Bone marrow (tissue), 2 donors: ENCODE data around the gene UTP4.

Source experiments
- DNase-seq, 2 donors: peaks; one replicate each; lab custom pipeline; 2025; lab: John Stamatoyannopoulos, UW

UTP4 gene

GRCh38 chr16:69132424-69133252 lies at the start of gene UTP4, which contains the start of gene CHTF8:
UTP4 (plus strand) TSS chr16:69132649; CDS start chr16:69133460, 811 bp downstream.
CHTF8 (minus strand) TSS chr16:69132588; CDS start chr16:69121458, 11,130 bp downstream.
- peak; percentile 54 to 83 for DNase-seq

GRCh38 chr16:69083306-69083941 lies 49.0 kb upstream of the UTP4 start:
- DNase-seq: no peak

- no peak for DNase-seq
Observed at GRCh38 chr16:69084289-69084688, 48.2 kb upstream of the UTP4 start.

- DNase-seq: no peak
Observed at GRCh38 chr16:69085032-69085695, 47.3 kb upstream of the UTP4 start.

- DNase-seq: no peak
Observed at GRCh38 chr16:69087161-69087581, 45.3 kb upstream of the UTP4 start.

- DNase-seq: no peak
Observed at GRCh38 chr16:69088684-69089083, 43.8 kb upstream of the UTP4 start.

- DNase-seq: no peak
Observed at GRCh38 chr16:69089091-69089910, 43.1 kb upstream of the UTP4 start.

DNA sequence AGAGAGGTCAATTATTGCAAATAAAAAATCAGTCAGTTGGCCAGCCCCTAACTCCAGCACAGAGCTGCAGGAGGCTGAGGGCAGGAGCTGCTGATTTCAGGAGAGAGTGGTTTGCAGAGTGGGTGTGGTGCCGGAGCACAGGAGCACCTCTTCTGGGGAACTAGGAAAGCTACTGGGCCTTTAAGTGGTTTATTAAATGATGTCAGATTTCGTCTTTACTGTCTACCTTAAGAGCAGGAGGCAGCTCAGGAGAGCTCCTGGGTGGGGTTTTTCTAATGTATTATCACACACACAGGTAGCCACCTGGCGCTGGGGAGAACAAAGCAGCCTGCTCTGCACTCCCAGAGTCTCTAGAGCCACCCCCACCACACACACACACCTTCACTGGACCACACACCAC lies 38.5 kb upstream of the UTP4 start:
- DNase-seq: no peak

DNA sequence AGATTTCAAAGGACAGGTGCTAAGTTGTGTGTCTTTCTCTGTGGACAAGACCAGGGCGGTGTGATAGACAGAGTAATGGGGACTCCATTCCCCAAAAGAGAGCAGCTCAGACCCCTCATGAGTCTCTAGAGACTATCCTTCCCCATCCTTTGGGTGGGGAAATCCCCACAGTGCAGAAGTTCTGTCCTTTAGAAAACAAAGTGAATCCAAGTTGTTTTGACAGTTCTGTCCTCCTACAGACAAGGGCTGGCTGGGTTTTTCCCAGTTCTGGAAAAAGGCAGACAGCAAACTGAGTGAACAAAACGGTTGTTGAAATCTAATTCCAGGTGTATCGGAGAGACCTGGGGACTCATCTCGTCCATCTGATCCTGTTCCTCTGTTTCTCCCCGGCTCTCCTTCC lies 37.9 kb upstream of the UTP4 start:
- DNase-seq: no peak

DNA sequence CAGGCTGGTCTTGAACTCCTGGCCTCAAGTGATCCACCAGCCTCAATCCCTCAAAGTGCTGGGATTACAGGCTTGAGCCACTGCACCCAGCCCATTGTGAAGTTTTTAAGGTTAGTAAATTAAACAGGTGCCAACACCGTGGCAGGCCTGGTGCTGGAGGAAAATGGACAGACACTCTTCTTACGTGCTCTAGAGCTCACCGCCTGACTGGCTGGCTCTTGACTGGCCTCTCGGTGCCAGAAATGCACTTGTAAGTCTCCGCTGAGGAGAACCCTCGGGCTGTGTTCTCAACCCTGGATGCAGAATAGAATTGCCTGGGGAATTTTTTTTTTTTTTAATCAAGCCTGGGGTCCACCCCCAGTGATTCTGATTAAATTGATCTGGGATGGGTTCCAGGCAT lies 37.3 kb upstream of the UTP4 start:
- DNase-seq: no peak

DNA sequence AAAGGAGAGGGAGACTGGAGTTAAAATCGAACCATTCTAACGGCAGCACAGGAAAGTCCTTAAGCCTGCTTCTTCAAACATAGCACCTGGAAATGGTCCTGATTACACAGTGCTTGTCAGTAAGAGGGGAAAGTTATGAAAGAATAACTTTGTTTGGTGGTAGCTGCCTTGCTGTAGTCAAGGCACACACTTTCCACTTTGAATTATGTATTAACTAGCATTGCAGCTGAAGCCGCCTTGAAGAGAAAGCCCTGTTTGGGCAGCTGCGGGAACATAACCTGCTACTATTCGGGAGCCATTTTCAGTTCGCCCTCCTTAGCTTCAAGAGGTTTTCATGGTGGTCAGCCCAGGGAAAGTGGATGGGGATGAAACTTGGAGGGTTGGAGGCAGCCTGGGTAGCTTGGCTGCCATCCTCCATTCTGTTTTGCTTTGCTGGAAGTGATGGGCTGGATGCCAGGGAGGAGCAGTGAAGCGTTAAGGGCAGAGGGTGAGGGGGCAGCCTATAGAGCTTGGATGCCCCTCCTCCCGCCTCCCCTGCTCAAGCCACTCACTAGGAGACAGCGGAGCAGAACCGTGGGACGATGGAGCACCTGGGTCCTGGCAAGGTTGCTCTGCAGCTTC lies 32.3 kb upstream of the UTP4 start:
- DNase-seq: no peak

- no peak for DNase-seq
Observed at GRCh38 chr16:69105501-69106361, 26.7 kb upstream of the UTP4 start, which contains the start of gene HAS3. HAS3 (plus strand) TSS chr16:69105653; CDS start chr16:69109396, 3,743 bp downstream.

GRCh38 chr16:69106491-69107315 lies 25.7 kb upstream of the UTP4 start:
- no peak for DNase-seq

- DNase-seq: no peak
Observed at GRCh38 chr16:69107316-69107962, 25.0 kb upstream of the UTP4 start.

- DNase-seq: no peak
Observed at GRCh38 chr16:69108064-69108904, 24.2 kb upstream of the UTP4 start.

- DNase-seq: no peak
Observed at GRCh38 chr16:69108905-69109252, 23.6 kb upstream of the UTP4 start.

GRCh38 chr16:69109486-69110270 lies 22.8 kb upstream of the UTP4 start:
- DNase-seq: no peak
